ENCODE data around the gene RABEP2.
"Not testable (repeated sequence)": the region's sequence is repeated elsewhere in the genome, so short reads cannot be mapped to it uniquely, and the experiment has no call there.

DNA sequence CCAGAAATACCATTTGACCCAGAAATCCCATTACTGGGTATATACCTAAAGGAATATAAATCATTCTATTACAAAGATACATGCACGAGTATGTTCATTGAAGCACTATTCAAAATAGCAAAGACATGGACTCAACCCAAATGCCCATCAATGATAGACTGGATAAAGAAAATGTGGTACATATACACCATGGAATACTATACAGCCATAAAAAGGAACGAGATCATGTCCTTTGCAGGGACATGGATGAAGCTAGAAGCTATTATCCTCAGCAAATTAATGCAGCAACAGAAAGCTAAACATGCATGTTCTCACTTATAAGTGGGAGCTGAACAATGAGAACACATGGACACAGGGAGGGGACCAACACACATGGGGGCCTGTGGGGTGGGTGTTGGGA, 1.2 kb upstream of the RABEP2 start:
- TF ChIP-seq, protein P1, sequence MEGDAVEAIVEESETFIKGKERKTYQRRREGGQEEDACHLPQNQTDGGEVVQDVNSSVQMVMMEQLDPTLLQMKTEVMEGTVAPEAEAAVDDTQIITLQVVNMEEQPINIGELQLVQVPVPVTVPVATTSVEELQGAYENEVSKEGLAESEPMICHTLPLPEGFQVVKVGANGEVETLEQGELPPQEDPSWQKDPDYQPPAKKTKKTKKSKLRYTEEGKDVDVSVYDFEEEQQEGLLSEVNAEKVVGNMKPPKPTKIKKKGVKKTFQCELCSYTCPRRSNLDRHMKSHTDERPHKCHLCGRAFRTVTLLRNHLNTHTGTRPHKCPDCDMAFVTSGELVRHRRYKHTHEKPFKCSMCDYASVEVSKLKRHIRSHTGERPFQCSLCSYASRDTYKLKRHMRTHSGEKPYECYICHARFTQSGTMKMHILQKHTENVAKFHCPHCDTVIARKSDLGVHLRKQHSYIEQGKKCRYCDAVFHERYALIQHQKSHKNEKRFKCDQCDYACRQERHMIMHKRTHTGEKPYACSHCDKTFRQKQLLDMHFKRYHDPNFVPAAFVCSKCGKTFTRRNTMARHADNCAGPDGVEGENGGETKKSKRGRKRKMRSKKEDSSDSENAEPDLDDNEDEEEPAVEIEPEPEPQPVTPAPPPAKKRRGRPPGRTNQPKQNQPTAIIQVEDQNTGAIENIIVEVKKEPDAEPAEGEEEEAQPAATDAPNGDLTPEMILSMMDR (conservative IDR thresholded peaks at IDR 0.05 in 1 of 2, IDR thresholded peaks at IDR 0.05 in 1 of 2; ENCODE audit: extremely low read depth in 1 of 2, insufficient read depth in 1 of 2, low read depth in 1 of 2, low read length in 2 of 2) = not testable (repeated sequence)
- not testable (repeated sequence) for TF ChIP-seq EZH2 (IDR thresholded peaks at IDR 0.05; ENCODE audit: borderline replicate concordance, low read length)
